A172 (cell line): ENCODE results near the gene PRPS1. TPM values are rescaled to one million over a fixed set of nuclear protein-coding genes. Genes with fewer than 3 reads are reported as not detected.
A peak's percentile ranks its signal among the peaks of the same experiment; 100 is the strongest.
"Not testable (repeated sequence)": the region's sequence is repeated elsewhere in the genome, so short reads cannot be mapped to it uniquely, and the experiment has no call there.

ENCODE experiments used
- DNase-seq: peaks from one replicate; pipeline ENCODE4 v3.0.0-alpha.2; 2015; ENCODE audit warnings: low spot score
- total RNA-seq: library from RNA; depleted of rRNA; stranded (reverse); fragments of >200 nt; shearing (Covaris generic); gene quantifications from 2 replicates; pipeline ENCODE4 v1.2.3, GENCODE V29; 2014; rRNA removed

The PRPS1 gene
- 35.2 and 36.5 TPM in 2 replicates for total RNA-seq

GRCh38 chrX:107627838-107628661, at the start of gene PRPS1:
Gene PRPS1, plus strand, starts transcription at chrX:107628510. Its CDS starts 119 bp downstream, at chrX:107628629.
- peak; percentile 89 for DNase-seq

- DNase-seq, result no peak
Observed at GRCh38 chrX:107579956-107580355, 48.4 kb upstream of the PRPS1 start.

- DNase-seq, result no peak
Observed at GRCh38 chrX:107581923-107582322, 46.4 kb upstream of the PRPS1 start.

GRCh38 chrX:107589243-107589642, 39.1 kb upstream of the PRPS1 start:
- no peak for DNase-seq

GRCh38 chrX:107596651-107597050, 31.7 kb upstream of the PRPS1 start:
- DNase-seq, result no peak

- no peak for DNase-seq
Observed at GRCh38 chrX:107597264-107597663, 31.0 kb upstream of the PRPS1 start.

- DNase-seq, result no peak
Observed at GRCh38 chrX:107597791-107598190, 30.5 kb upstream of the PRPS1 start.

GRCh38 chrX:107599450-107599861, 28.9 kb upstream of the PRPS1 start:
- no peak for DNase-seq

- no peak for DNase-seq
Observed at GRCh38 chrX:107600366-107600765, 27.9 kb upstream of the PRPS1 start.

GRCh38 chrX:107601326-107601725, 27.0 kb upstream of the PRPS1 start:
- DNase-seq, result no peak

- no peak for DNase-seq
Observed at GRCh38 chrX:107601759-107602158, 26.6 kb upstream of the PRPS1 start.

- DNase-seq, result no peak
Observed at GRCh38 chrX:107602694-107603239, 25.5 kb upstream of the PRPS1 start.

GRCh38 chrX:107603429-107604159, 24.7 kb upstream of the PRPS1 start:
- DNase-seq, result no peak

GRCh38 chrX:107609061-107609460, 19.2 kb upstream of the PRPS1 start:
- DNase-seq, result not testable (repeated sequence)

- DNase-seq, result no peak
Observed at GRCh38 chrX:107610667-107611066, 17.6 kb upstream of the PRPS1 start.

- no peak for DNase-seq
Observed at GRCh38 chrX:107619885-107620322, 8.4 kb upstream of the PRPS1 start.

- no peak for DNase-seq
Observed at GRCh38 chrX:107624893-107625292, 3.4 kb upstream of the PRPS1 start.

GRCh38 chrX:107625739-107626138, 2.6 kb upstream of the PRPS1 start:
- no peak for DNase-seq

GRCh38 chrX:107626481-107626880, 1.8 kb upstream of the PRPS1 start:
- DNase-seq, result no peak

GRCh38 chrX:107626916-107627315, 1.4 kb upstream of the PRPS1 start:
- no peak for DNase-seq

- DNase-seq, result peak; percentile 4
Observed at GRCh38 chrX:107628662-107629539, 591 bp downstream of the PRPS1 start.

GRCh38 chrX:107629540-107629909, 1.2 kb downstream of the PRPS1 start:
- DNase-seq, result no peak
